Measurements from ENCODE around the gene TRIM28. TPM values are rescaled to one million over a fixed set of nuclear protein-coding genes. Genes with fewer than 3 reads are reported as not detected.

The TRIM28 gene
- total RNA-seq, 4 donors from 2014 or later: 195 to 237 (median 218) TPM

DNA sequence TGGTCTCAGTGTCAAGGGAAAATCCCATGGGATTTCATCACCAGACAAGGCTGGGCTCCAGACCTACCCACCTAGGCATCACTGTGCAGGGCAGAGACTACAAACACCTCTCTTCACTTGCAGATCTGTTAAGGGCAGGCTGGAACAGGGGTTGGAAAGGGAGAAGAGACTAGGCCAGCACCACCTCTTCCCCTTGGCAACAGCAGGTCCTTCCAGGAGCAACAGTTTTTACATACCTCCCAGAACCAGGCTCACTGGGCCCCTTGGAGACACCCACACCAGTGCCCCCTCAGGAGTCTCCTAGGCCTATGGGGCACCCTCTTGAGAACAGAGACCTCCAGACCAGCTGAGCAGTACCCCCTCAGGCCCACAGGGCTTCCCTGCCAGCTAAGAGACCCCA, 17.1 kb downstream of the TRIM28 start:
- Histone ChIP-seq H3K9me3 (no peaks in the 10 kb centered on the region), H3K4me1 (peaks cover 36 to 50% of the 10 kb centered on the region in 2 donors), H3K27ac (no peak overlapping the region), H3K27me3 (no peaks in the 10 kb centered on the region), H3K4me3 (replicated peaks in 1 of 3) (no peak overlapping the region), H3K36me3 (peaks cover 10 to 12% of the 10 kb centered on the region in 2 donors)
- TF ChIP-seq POLR2A (IDR thresholded peaks at IDR 0.05): no peak
- TF ChIP-seq, protein P1, sequence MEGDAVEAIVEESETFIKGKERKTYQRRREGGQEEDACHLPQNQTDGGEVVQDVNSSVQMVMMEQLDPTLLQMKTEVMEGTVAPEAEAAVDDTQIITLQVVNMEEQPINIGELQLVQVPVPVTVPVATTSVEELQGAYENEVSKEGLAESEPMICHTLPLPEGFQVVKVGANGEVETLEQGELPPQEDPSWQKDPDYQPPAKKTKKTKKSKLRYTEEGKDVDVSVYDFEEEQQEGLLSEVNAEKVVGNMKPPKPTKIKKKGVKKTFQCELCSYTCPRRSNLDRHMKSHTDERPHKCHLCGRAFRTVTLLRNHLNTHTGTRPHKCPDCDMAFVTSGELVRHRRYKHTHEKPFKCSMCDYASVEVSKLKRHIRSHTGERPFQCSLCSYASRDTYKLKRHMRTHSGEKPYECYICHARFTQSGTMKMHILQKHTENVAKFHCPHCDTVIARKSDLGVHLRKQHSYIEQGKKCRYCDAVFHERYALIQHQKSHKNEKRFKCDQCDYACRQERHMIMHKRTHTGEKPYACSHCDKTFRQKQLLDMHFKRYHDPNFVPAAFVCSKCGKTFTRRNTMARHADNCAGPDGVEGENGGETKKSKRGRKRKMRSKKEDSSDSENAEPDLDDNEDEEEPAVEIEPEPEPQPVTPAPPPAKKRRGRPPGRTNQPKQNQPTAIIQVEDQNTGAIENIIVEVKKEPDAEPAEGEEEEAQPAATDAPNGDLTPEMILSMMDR (IDR thresholded peaks at IDR 0.05): no peak
- DNase-seq: no peak
- intact Hi-C loops (cut with DNase I): no loop called here

DNA sequence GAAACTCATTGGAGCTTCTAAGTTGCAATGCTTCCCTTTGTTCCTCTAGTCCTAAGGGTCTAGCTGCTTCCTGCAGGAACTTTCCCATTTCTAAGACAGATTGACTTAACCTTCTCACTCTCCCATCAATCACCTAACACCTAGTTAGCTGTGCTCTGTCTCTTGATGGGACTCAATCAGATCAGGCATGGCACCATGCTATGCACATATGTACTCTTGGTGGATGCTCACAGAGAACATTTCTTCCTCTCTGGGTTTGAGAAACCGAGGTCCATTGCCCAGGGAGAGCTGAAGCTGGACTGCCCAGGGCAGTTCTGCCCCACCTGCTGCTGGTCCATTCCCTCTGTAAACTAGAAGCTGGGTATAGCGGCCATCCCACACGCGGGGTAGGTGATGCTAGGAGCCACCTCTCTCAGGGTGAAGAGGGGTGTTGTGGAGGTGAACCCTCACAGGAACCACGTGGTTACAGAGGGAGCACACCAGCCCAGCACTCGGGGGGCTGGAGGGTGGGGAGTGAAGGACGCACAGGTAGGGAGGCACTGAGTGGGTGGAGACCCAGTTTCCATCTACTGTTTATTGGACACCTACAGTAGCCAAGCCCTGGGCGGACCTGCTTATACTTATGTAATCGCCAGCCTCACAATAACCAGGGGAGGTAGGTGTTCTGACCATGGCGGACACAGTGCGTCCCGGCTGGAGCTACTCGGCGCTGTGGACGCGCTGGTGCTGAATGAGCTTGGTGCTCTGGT, 17.7 kb downstream of the TRIM28 start:
- no peaks in the 10 kb centered on the region for H3K9me3 ChIP-seq
- H3K27me3 ChIP-seq: no peaks in the 10 kb centered on the region
- H3K36me3 ChIP-seq: peaks cover 4 to 6% of the 10 kb centered on the region in 2 donors
- intact Hi-C loops (cut with DNase I): no loop called here
- WGBS, 2 donors: 43 to 57% methylated on average over 10 to 16 of the region's 16 CpGs
- no peak for TF ChIP-seq POLR2A (IDR thresholded peaks at IDR 0.05)
- TF ChIP-seq, protein P1 (IDR thresholded peaks at IDR 0.05): no peak
- no peak overlapping the region for H3K27ac ChIP-seq
- H3K4me3 ChIP-seq (replicated peaks in 1 of 3): peak overlapping the region in 1 of 3 donors; percentile 34
- H3K4me1 ChIP-seq: peaks cover 36 to 45% of the 10 kb centered on the region in 2 donors
- DNase-seq: no peak

DNA sequence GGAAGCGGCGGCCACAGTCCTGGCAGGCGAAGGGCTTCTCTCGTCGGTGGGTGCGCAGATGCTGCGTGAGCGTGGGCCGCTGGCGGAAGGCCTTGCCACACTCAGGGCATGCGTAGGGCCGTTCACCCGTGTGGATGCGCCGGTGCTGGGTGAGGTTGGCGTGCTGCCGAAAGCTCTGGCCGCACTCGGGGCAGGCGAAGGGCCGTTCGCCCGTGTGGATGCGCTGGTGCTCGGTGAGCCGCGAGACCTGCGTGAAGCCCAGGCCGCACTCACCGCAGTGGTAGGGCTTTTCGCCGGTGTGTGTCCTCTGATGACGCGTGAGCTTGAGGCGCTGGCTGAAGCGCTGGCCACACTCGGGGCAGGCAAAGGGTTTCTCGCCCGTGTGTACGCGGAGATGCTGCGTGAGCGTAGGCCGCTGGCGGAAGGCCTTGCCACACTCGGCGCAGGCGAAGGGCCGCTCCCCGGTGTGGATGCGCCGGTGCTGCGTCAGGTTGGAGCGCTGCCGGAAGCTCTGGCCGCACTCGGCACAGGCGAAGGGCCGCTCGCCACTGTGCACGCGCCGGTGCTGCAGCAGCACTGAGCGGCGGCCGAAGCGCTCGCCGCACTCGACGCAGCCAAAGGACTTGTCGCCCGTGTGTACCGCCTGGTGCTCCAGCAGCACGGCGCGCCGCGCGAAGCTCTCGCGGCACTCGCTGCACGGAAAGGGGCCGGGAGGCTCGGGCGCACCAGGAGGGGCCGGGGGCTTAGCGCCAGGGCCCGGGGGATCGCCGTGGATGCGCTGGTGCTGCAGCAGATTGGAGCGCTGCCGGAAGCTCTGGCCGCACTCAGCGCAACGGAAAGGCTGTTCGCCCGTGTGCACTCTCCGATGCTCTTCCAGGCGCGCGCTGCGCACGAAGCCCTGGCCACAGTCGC, 18.5 kb downstream of the TRIM28 start:
- intact Hi-C loops (cut with DNase I): no loop called here
- Histone ChIP-seq H3K36me3 (peaks cover 0 to under 1% of the 10 kb centered on the region in 2 donors), H3K27me3 (no peaks in the 10 kb centered on the region), H3K27ac (no peak overlapping the region), H3K4me1 (peaks cover 28 to 37% of the 10 kb centered on the region in 2 donors), H3K9me3 (no peaks in the 10 kb centered on the region), H3K4me3 (replicated peaks in 1 of 3) (peak overlapping the region in 1 of 3 donors; percentile 34)
- WGBS, 2 donors: 2% methylated on average over 16 to 46 of the region's 107 CpGs
- TF ChIP-seq, protein P1 (IDR thresholded peaks at IDR 0.05): no peak
- peak in 1 of 2 donors; percentile 30 for TF ChIP-seq POLR2A (IDR thresholded peaks at IDR 0.05)
- DNase-seq: peak; percentile 67 to 68

GRCh38 chr19:58563034-58563573, 19.2 kb downstream of the TRIM28 start:
- no peak overlapping the region for H3K27ac ChIP-seq
- H3K4me1 ChIP-seq: peaks cover 24 to 34% of the 10 kb centered on the region in 2 donors
- no peaks in the 10 kb centered on the region for H3K9me3 ChIP-seq
- TF ChIP-seq, protein P1 (IDR thresholded peaks at IDR 0.05): no peak
- no peak for TF ChIP-seq POLR2A (IDR thresholded peaks at IDR 0.05)
- 9 to 24% methylated on average over 2 to 15 of the region's 40 CpGs for WGBS, 2 donors
- intact Hi-C loops (cut with DNase I): no loop called here
- DNase-seq: peak; percentile 69 to 70
- H3K27me3 ChIP-seq: no peaks in the 10 kb centered on the region
- H3K4me3 ChIP-seq (replicated peaks in 1 of 3): peak overlapping the region in 1 of 3 donors; percentile 34
- H3K36me3 ChIP-seq: peaks cover 0 to 3% of the 10 kb centered on the region in 2 donors

Data from thyroid gland (tissue), 4 donors.